DMS53 (cell line): ENCODE results near the gene GKN1.

Experiments
- DNase-seq: peaks from one replicate; lab custom pipeline; 2025; lab: John Stamatoyannopoulos, UW

GKN1 gene

GRCh38 chr2:68961380-68961779, 13.1 kb upstream of the GKN1 start:
- DNase-seq, result no peak

- no peak for DNase-seq
These were observed 10.2 kb upstream of the GKN1 start for GRCh38 chr2:68964282-68964681.

GRCh38 chr2:68968221-68968620, 6.2 kb upstream of the GKN1 start:
- no peak for DNase-seq

GRCh38 chr2:68969736-68970490, 4.5 kb upstream of the GKN1 start:
- no peak for DNase-seq

- DNase-seq, result no peak
These were observed 3.7 kb upstream of the GKN1 start for GRCh38 chr2:68970566-68971265.

- no peak for DNase-seq
These were observed 2.7 kb upstream of the GKN1 start for GRCh38 chr2:68971591-68972231.

GRCh38 chr2:68974946-68975665, 670 bp downstream of the GKN1 start:
- DNase-seq, result no peak

- no peak for DNase-seq
These were observed 1.4 kb downstream of the GKN1 start for GRCh38 chr2:68975844-68976243.

GRCh38 chr2:68977453-68977852, 3.0 kb downstream of the GKN1 start:
- DNase-seq, result peak; percentile 18

- DNase-seq, result no peak
These were observed 3.7 kb downstream of the GKN1 start for GRCh38 chr2:68978098-68978497.

- DNase-seq, result peak; percentile 26
These were observed 6.5 kb downstream of the GKN1 start for GRCh38 chr2:68980956-68981355.

GRCh38 chr2:68987021-68987503, 12.6 kb downstream of the GKN1 start:
- DNase-seq, result no peak

- peak; percentile 37 for DNase-seq
These were observed 14.6 kb downstream of the GKN1 start for GRCh38 chr2:68989035-68989434.

- DNase-seq, result no peak
These were observed 17.9 kb downstream of the GKN1 start for GRCh38 chr2:68992341-68992740.

- no peak for DNase-seq
These were observed 18.5 kb downstream of the GKN1 start for GRCh38 chr2:68992933-68993332.

GRCh38 chr2:68993660-68994059, 19.2 kb downstream of the GKN1 start:
- no peak for DNase-seq

- no peak for DNase-seq
These were observed 20.4 kb downstream of the GKN1 start for GRCh38 chr2:68994864-68995263.

- DNase-seq, result no peak
These were observed 21.5 kb downstream of the GKN1 start for GRCh38 chr2:68995916-68996315.

- no peak for DNase-seq
These were observed 23.0 kb downstream of the GKN1 start for GRCh38 chr2:68997401-68997800.

GRCh38 chr2:69001879-69002278, 27.4 kb downstream of the GKN1 start:
- DNase-seq, result no peak

- DNase-seq, result no peak
These were observed 29.3 kb downstream of the GKN1 start for GRCh38 chr2:69003731-69004130.

GRCh38 chr2:69007169-69007568, 32.7 kb downstream of the GKN1 start:
- DNase-seq, result no peak
